Erythroblast (primary cell): ENCODE measurements around the gene SAMD4A.

Experiments
- DNase-seq, 2 experiments: peaks; one replicate each; lab custom pipeline; 2025; lab: John Stamatoyannopoulos, UW
- GATA1 ChIP-seq: IDR thresholded peaks from 2 replicates; pipeline ENCODE4 v1.6.1; 2011; ENCODE audit warnings: low read depth, mild to moderate bottlenecking, control low read depth, low read length, moderate library complexity
- POLR2A ChIP-seq: IDR thresholded peaks from 2 replicates; pipeline ENCODE4 v1.6.1; 2011; ENCODE audit warnings: mild to moderate bottlenecking, low read length

SAMD4A gene

DNA sequence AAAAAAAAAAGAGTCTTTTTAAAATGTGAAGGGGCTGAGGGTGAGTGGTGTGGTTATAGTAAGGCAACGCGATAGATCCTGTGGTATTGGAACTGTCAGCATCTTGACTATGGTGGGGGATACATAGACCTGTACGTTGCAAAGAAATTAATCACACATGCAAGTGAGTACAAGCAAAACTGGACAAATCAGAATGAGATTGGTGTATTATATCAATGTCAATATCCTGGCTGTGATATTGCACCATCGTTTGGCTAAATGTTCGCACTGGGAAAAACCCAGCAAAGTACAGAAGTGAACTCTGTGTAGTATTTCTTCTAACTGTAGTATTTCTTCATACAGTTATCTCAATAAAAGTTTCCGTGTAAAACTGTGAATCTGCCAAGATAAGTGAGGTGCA is 267.8 kb downstream of the SAMD4A start:
- DNase-seq, result no peak
- TF ChIP-seq POLR2A (no peak), GATA1 (no peak)

- DNase-seq, result no peak
- no peak for TF ChIP-seq POLR2A
Measured at GRCh38 chr14:54836231-54836630, 269.3 kb downstream of the SAMD4A start.

DNA sequence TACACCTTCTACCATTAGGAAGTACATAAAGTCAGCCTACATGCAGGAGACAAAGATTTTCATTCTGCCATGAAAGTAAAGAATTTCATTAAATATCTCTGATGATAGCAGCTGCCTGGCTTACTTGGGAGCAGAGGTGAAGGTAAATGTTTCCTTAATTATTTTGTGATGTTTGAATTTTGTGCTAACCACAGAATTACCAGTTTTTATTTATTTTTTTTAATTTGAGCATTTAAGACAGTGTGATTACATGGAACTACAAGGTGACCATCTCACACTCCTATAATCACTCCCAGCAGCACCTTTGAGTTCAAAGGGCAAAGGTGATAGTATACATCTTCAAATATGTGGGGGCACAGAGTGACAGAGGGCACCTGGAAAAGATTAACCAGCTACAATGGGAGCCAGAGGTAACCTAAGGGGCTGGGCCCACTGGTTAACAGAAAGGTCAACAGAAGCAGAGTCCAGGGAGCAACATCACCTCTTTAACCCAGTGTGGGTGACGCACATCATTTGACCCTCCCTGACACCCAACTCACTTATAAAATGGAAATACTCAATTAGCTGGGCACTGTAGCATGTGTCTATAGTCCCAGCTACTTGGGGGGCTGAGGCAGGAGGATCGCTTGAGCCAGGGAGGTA is 270.7 kb downstream of the SAMD4A start:
- TF ChIP-seq GATA1 (no peak), POLR2A (no peak)
- DNase-seq, result no peak

DNA sequence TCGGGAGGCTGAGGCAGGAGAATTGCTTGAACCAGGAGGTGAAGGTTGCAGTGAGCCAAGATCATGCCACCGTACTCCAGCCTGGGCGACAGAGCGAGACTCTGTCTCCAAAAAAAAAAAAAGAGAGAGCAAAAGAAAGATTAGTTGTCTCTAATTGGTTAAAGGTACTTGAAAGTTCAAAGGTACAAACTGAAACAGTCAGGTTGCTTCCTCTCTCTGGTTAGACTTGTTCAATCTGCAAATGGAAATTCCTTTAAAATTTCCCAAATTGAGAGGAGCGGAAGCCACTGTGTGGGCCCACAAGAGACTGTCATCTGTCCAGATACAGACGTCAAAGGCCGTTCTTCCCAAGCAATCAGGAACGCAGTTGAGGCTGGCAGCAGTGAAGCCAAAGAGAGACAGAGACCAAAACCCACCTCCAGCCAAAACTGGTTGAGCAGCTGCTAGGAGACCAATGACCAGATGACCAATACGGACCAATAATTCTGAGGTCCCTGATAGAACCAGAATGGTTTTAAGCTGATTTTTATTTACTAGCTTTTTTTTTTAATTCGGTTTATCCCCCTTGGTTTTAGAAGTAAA is 272.1 kb downstream of the SAMD4A start:
- DNase-seq, result no peak
- no peak for TF ChIP-seq GATA1
- no peak for TF ChIP-seq POLR2A

- DNase-seq, result no peak
- TF ChIP-seq POLR2A, result no peak
- TF ChIP-seq GATA1, result no peak
Measured at GRCh38 chr14:54839701-54840119, 272.8 kb downstream of the SAMD4A start.

DNA sequence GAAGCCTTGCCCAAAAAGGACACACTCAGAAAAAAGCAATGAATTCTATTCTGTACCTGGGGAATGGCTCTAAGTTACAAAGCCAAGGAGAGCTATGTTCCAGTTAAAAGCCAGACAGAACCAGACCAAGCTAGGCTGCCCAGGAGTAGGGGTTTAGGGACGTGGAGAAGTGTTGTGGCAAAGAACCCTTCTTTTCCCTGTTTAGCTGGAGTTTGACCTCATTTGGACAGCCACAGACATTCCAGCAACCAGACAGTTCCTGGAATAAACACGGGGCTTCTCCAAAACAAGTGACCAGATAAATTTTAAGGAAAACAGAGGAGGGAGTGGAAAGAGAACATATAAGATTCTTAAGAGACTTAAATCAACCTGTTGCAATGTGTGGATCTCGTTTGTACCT is 273.4 kb downstream of the SAMD4A start:
- DNase-seq, result no peak
- TF ChIP-seq GATA1, result no peak
- TF ChIP-seq POLR2A, result no peak

GRCh38 chr14:54840798-54841197 is 273.9 kb downstream of the SAMD4A start:
- no peak for DNase-seq

More at GRCh38 chr14:54840798-54841197, 273.9 kb downstream of the SAMD4A start:
- TF ChIP-seq POLR2A (no peak), GATA1 (no peak)
